LoVo (cell line): ENCODE measurements around the gene STRBP.

Experiments
- DNase-seq: peaks from one replicate; pipeline ENCODE4 v3.0.0-alpha.2; 2016; ENCODE audit warnings: low spot score

The STRBP gene

DNA sequence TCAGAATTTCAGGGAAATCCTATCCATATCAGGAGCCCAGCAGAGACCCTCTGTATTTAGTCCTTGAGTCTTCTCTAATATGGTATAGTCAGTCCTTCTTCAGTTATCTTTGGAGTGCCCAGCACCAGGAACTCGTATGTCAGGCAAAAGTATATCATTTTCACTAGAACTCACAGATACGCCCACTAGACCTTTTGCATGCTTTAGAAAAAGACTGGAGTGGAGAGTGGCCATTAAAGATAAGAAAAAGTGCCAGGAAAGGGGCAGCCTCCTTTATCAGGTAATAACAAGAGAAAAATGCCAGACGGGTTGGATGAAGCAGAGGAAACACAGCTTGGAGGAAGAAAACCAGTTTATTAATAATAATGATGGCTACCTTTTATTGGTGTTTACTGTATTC is 171.4 kb downstream of the STRBP start:
- DNase-seq = no peak

DNA sequence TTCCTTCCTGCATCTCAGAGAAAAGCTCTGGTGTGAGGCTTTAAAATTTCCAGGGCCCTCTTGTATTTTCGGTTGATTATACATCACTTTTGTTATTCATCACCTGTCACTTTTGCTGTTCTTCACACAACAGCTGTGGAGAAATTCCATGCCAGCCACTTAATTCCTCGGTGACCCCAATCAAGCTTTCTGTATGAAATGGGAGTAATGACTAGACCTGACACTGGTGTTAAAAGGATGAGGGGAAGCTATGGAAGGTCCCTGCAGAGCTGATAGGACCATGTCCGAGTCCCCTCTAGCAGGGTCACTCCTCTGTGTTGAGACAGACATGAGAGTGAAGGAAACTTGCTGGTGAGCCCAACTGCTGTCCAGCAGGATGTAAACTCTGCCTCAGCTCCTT is 175.2 kb downstream of the STRBP start:
- DNase-seq = no peak

DNA sequence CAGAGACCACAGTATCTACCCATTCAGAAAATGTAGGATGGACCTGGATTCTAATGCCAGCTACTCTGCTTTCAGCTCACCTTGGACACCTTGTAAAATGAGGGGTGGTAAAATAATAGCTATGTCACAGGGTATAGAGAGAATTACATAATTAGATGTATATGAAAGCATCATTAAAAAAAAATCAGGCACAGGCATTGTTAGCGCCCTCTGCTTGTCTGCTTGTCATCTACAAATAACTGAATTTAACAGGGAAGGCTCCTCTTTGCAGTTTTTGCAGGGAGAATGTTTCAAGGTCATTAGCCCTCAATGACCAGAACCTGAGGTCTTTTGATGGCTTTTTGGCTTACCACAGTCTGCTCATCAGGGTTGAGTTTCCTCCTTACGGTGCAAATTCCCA is 176.9 kb downstream of the STRBP start:
- no peak for DNase-seq

DNA sequence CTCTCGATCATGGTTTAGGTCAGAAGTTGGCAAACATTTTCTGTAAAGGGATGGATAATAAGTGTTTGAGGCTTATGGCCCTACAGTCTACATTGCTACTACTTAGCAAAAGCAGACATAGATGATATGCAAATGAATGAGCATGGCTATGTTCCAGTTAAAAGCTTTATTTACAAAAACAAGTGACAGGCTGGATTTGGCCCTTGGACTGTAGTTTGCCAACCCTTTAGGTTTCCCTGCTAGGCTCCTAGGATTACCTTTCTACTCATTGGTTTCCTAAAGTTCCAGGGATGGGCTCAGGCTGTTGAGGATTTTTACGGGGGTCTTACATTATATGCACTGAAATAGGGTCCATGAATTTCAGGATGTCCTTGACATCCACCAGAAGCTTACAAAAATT is 177.4 kb downstream of the STRBP start:
- DNase-seq = no peak

DNA sequence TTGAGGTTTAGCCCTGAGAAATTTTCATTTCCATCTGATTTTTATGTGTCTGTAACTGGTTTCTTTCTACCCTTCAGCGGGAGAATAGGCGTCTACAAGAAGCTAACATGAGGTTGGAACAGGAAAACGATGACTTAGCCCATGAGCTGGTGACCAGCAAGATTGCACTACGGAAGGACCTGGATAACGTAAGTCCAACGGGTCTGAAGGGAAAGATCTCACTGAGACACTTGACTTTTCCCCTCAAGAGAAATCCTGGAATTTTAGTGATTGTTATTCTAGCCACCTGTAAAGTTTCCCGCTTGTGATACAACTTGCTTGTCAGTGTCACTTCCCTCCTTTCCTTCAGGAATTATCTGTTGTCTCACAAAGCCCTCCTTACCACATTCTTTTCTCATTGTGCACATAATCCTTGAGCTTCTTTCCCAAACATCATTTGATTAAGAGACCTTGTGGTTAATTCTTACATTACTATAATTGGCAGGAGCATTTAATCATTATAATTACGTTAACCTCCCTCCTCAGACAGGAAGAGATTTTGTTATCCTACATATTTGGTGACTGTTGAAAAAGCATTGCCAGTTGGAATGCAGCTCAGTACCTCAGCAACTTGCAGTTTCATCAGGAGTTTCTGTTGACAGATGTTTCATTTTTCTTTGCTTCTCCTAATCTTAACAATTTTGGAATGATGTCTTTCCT is 178.0 kb downstream of the STRBP start:
- DNase-seq = no peak

DNA sequence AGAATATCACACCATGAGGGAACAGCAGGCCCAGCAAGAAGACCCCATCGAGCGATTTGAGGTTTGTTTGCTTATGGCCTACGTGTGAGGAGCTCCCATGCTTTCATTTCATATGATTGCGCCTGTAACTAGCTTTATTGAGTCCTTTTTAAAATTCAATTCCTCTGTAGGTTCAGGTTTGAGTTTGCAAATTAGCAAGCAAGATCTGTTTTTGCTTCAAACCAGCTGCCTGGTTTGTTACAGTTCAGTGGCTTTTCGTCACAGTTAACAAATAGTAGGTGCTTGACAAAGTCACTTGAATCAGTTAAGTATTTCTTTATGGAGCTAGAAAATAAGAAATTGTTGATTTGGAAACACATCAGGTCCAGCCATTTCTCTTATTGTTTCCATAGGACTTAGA is 178.6 kb downstream of the STRBP start:
- no peak for DNase-seq

DNA sequence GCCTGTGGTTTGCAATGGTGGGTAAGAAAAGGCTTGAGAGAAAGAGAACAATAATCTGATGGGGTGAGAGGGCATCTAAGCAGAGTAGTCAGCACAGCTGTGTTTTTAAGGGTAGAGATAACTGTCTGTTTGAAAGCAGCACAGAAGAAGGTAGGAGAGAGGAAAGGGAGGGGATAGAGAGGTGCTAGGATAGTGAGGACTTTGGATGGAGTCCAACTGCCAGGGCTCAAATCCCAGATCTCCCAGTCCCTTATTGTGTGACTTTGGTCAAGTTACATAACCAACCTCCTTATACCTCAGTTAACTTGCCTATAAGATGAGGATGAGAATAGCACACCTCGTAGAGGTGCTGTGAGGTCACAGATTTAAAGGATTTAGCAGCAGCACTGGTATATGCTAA is 179.3 kb downstream of the STRBP start:
- DNase-seq = no peak

DNA sequence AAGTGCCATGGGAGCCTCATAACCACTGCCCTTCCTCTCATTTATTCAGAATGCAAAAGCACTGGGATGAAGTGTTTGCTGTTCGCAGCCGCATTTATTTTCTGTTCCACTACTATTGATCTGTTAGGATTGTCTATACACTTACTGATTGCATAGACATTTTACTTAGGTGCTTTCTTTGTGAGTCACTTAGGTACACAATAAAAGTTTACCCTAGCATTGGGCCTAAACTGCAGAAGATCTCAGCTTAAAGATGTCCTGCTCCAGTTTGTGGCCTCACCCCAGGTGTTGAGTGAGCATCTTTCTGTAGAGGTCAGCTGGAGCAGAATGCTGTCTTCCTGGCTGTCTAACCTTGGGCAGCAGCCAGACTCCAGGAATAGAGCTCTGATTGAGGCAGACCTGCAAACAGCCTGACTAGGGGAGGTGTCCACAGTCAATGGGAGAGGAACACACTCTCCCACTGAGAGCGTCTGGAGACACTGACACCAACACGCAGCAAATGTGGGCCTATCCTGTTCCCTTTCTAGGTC is 181.0 kb downstream of the STRBP start:
- no peak for DNase-seq

DNA sequence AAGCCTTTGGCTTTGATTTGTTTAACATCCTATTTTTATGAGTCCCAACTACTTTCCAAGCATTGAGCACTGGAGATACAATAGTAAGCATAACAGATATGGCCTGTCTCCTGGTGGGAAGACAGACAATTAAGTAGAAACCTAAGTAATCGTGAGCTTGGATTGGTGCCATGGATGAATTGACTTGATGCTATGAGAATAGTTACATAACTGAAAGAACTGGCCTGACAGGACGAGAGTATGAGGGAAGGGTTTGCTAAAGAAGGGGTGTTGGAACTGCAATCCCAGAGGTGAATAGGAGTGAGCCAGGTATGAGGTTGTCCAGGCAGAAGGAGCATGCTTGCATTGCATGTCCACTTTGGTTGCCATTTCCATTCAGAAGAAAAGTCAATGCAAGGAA is 182.5 kb downstream of the STRBP start:
- DNase-seq = no peak

DNA sequence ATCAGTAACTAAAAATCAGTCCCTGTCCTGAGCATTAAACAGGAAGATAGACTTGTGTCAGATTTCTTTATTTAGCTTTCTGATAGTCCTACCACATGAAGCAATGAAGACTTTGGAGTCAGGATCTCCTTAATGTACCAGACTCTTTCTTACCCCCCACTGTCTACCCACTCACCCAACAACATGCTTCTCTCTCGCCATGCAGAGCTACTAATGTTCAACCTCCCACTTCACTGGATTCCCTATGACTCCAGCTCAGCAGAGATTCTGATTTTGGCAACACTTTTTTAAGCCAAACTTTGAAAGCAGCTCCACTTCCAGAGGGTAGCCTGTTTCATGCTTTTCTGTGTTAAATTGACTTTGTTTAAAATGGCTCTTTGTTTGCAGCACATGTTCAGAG is 184.1 kb downstream of the STRBP start:
- no peak for DNase-seq

DNA sequence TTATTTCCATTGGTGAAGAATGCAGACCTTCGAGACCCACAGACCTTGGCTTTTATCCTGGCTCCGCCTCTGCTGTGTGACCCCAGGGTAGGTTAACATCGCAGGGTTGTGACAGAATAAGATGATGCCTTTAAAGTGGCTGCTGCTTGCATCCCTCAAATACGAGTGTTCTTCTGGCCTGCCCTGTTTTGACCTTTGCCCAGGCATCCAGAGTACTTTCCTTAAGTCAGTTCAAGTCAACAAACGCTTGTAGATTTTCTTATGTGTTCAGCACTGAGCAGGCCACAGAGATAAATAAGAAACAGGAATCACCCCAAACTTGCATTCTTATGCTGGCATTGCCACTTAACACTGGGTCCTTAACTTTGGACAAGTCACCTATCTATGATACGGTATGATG is 184.7 kb downstream of the STRBP start:
- DNase-seq = no peak

DNA sequence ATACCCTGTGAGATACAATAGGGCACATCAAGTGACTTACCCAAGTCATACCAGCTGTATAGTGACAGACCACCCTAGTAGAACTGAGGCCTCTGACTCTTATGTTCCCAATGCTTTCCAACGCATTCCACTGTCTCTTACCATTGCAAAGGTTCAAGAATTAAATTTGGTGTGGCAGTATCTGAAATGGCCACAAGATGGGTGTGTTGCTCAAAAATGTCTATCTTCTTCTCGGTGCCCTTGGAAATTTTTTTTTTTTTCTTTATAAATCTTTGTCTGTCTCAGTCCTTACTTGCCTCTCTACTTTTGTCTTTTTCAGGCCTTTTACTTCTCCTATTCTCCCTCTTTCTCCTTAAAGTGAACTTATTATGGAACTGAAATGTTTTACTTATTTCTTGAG is 186.6 kb downstream of the STRBP start:
- DNase-seq = no peak

DNA sequence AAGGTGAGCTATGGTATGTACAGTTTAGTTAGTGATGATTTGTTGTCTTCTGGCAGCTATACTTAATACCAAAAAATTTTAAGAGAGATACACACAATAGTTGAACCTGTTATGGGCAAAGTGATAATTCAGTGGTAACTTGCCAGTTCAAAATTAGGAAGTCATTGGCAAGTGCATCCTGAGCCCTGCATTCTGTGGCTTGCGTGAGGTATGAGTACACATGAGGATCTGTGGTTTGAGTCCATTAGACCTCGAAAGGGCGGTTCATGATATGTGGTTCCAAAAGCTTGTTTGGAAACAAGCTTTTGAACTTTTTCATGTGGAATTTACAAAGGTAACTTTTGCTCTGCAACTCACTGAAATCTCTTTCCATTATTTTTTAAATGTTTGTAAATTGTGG is 187.9 kb downstream of the STRBP start:
- DNase-seq = no peak

DNA sequence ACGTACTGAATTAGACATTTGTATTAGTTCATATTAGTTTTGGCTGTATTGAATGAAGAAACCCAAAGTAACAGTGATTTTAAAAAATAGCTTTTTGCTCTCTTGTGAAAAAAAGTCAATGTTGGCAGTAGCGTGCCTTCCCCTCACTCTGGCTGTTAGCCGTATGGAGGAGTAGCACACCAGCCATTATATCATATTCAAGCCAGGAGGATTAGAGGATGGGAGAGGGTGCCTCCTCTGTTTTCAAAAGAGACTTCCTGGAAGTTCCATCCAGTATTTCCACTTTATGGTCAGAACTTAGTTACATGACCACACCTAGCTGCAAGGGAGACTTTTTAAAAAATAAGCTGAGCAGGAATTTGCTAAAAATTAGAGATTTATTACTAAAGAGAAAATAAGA is 193.8 kb downstream of the STRBP start:
- DNase-seq = no peak

DNA sequence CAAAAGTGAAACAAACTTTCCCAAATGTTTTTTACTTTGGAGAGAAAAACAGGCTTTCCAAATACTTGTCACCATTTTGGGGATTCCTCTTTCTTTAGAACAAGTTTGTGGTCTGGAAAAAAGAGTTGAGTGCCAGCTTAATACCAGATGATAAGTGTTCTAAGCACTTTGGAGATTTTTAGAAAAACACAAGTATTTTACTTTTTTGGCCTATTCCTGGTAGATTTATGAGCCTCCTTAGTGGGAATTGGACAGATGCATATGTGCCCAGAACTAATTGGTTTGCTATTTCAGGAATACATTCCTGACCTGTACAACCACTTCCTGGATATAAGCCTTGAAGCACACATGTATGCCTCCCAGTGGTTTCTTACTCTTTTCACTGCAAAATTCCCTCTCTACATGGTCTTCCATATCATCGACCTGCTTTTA is 194.4 kb downstream of the STRBP start:
- no peak for DNase-seq

DNA sequence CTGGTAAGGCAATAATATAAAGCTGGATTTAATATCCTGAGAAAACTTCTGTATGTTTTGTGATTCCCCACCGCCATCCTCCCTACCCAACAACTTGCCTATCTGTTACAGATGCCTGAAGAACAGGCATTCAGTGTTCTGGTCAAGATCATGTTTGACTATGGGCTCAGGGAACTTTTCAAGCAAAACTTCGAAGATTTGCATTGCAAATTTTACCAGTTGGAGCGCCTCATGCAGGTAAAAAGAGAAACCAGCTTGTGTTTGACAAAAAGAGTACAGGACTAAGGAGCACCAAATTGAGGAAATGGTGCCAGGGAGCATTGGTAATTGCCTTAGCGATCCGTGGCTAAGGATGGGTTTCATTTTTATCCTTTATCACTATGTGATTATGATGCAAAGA is 194.9 kb downstream of the STRBP start:
- no peak for DNase-seq

DNA sequence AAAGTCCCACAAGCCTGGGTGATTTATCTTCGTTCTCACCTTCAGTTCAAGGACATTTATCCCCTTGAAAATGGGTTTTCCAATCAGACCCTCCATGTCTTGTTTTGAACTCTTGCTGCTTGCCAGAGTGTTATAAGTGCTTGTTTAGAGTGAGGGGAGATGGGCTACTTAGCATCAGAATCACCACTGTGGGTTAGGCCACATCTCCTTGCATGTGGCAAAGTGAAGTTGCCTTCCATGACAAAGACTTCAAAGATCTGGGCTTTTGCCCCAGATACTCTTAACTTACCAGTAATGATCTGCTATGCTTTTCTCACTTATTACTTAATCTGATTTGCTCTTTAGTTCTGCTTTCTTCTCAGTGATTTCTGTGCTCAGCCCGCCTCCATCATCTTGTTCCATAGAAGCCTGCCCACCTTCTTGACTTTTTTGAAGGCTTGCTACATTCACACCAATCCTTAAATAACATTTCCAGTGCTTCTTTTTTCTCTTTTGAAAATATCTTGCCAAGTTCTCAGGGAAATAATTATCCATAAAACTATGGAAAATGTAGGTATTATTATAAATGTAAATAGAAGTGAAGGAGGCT is 195.9 kb downstream of the STRBP start:
- DNase-seq = no peak
